GM21717 (cell line): ENCODE data around the gene NACA2.
"Not testable (repeated sequence)": the region's sequence is repeated elsewhere in the genome, so short reads cannot be mapped to it uniquely, and the experiment has no call there.

Experiments used
- ATAC-seq: cut with Tn5 transposase; IDR thresholded peaks from one replicate; pipeline ENCODE4 v1.9.1; 2021; ENCODE audit warnings: mild to moderate bottlenecking, moderate library complexity; ENCODE audit not compliant: unreplicated experiment

NACA2 gene

GRCh38 chr17:61591018-61591417, at the start of gene NACA2:
Gene NACA2 (minus strand): TSS chr17:61591219. CDS start chr17:61591180, 39 bp downstream.
- ATAC-seq: no peak

GRCh38 chr17:61639818-61640217, 48.8 kb upstream of the NACA2 start:
- no peak for ATAC-seq

- no peak for ATAC-seq
Measured at GRCh38 chr17:61638087-61638486, 47.1 kb upstream of the NACA2 start.

- ATAC-seq: no peak
Measured at GRCh38 chr17:61635913-61636432, 45.0 kb upstream of the NACA2 start.

GRCh38 chr17:61634942-61635538, 44.0 kb upstream of the NACA2 start:
- ATAC-seq: no peak

- ATAC-seq: no peak
Measured at GRCh38 chr17:61634011-61634539, 43.1 kb upstream of the NACA2 start.

- no peak for ATAC-seq
Measured at GRCh38 chr17:61632826-61633225, 41.8 kb upstream of the NACA2 start.

GRCh38 chr17:61631800-61632199, 40.8 kb upstream of the NACA2 start:
- no peak for ATAC-seq

GRCh38 chr17:61628158-61628557, 37.1 kb upstream of the NACA2 start:
- not testable (repeated sequence) for ATAC-seq

- no peak for ATAC-seq
Measured at GRCh38 chr17:61627658-61628057, 36.6 kb upstream of the NACA2 start.

GRCh38 chr17:61627125-61627524, 36.1 kb upstream of the NACA2 start:
- no peak for ATAC-seq

- ATAC-seq: no peak
Measured at GRCh38 chr17:61625564-61625963, 34.5 kb upstream of the NACA2 start.

- ATAC-seq: no peak
Measured at GRCh38 chr17:61624951-61625350, 33.9 kb upstream of the NACA2 start.

GRCh38 chr17:61621317-61621716, 30.3 kb upstream of the NACA2 start:
- no peak for ATAC-seq

- ATAC-seq: no peak
Measured at GRCh38 chr17:61619953-61620352, 28.9 kb upstream of the NACA2 start.

GRCh38 chr17:61619493-61619892, 28.5 kb upstream of the NACA2 start:
- no peak for ATAC-seq

- ATAC-seq: no peak
Measured at GRCh38 chr17:61618950-61619349, 27.9 kb upstream of the NACA2 start.

- no peak for ATAC-seq
Measured at GRCh38 chr17:61617330-61617729, 26.3 kb upstream of the NACA2 start.

GRCh38 chr17:61616783-61617182, 25.8 kb upstream of the NACA2 start:
- no peak for ATAC-seq

GRCh38 chr17:61614219-61614618, 23.2 kb upstream of the NACA2 start:
- ATAC-seq: no peak

- ATAC-seq: no peak
Measured at GRCh38 chr17:61611323-61611722, 20.3 kb upstream of the NACA2 start.

- no peak for ATAC-seq
Measured at GRCh38 chr17:61605692-61606091, 14.7 kb upstream of the NACA2 start.

- no peak for ATAC-seq
Measured at GRCh38 chr17:61601297-61601696, 10.3 kb upstream of the NACA2 start.
